SK-N-DZ (cell line): ENCODE measurements around the gene SEMA3E.
A peak's percentile ranks its signal among the peaks of the same experiment; 100 is the strongest.
"Not testable (repeated sequence)": the region's sequence is repeated elsewhere in the genome, so short reads cannot be mapped to it uniquely, and the experiment has no call there.

Experiments
- DNase-seq: peaks from one replicate; pipeline ENCODE4 v3.0.0-alpha.2; 2015; ENCODE audit warnings: low spot score

SEMA3E gene

DNA sequence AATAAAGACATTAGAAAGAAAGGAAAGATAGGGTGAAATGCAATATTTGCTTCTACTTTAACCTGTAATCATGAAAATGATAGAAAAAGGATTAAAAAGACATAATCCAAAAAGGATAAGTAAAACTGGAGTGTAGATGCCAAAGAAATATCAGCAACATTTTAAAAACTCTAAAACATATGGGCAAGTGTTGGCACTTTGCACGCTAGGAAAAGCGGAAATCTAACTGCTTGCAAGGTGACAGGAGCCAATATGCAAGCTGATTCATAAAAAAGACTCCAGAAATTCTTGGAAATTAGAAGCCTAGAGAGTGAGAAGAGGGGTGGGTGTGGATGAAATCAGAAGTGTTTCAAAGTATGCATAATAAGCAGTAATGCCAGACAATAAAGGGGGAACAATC is 161.1 kb downstream of the SEMA3E start:
- DNase-seq: no peak

DNA sequence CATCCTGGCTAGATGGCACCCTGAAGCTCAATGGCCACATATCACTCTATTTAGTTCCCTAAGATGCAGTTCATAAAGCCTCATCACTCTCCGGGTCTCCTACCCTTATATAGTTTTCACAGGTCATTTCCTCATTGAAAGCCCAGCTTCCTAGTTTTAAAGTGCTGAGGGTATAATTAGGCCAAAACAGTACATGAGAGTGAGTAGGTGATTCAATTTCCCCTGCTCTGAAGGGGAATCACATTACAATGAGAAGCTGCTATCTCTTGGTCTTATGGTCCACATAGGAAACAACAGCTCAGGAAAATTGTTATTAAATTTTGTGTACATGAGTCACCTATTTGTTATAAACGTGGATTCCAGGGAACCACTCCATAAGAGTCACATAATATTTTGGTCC is 162.0 kb downstream of the SEMA3E start:
- DNase-seq: peak; percentile 26

DNA sequence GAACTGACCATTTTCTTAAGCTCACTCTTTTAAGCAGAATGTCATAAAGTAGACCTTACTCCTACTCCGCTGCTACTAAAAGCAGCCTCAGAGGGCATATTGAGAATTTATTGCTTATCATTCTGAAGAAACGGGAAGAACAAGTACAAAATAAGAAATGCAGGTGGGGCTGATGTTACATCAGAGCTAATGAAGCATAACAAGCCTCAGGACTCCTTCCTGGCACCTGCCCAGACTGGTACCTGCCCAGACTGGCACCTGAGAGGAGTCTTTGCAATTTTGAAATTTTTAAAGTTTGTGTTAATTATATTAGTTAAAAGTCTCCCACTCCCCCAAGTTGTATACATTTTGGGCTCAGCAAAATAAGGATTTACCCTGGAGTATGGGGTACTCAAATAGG is 162.4 kb downstream of the SEMA3E start:
- no peak for DNase-seq

DNA sequence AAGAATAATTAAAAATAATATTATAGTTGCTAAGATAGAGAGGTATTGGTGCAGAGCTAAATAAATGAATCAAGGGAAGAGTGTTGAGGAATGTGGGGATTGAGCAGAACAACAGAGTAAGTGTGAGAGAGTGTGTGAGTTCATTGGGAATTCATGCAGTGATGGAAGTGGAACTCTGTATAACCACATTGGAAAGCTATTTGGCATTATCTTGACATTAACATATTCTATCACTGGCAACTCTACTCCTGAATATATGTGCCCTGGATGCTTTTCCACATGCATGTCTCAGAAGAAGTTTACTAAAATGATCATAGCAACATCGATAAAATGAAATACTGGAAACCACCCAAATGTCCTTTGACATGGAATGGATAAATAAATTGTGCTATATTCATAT is 164.1 kb downstream of the SEMA3E start:
- no peak for DNase-seq

DNA sequence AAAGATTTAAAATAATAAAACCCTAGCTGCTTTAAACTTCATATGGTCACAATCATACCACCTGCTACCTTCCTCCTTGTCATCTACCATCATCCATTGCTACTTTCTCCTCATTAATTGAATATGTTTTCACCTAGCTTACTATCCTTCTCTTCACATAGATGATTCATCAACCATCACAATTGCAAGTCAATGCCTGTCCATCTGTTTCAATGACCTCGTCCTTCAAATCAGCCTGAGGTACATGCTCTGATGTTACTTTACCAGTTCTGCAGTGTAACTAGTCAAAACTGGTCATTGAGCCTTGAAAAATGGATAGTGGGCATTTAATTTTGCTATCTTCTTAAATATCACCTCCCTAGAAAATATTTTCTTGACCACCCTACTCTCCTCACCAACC is 164.7 kb downstream of the SEMA3E start:
- DNase-seq: no peak

DNA sequence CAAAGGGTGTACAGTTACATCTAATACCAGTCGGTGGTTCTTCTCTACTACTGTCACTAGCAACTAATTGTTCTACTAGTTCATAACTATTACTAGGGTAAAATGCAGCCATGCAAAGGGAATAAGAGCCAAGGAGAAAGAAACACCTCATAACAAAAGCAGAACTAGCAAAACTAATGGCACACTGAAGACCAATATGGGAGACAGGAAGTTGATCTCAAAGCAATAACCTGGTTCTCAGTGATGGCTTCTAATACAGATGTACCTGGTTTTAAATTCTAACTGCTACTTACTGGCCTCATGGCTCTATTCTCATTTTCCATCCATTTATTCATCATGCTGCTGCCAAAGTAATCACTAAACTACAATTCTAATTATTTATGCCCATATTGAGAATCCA is 170.3 kb downstream of the SEMA3E start:
- DNase-seq: no peak

DNA sequence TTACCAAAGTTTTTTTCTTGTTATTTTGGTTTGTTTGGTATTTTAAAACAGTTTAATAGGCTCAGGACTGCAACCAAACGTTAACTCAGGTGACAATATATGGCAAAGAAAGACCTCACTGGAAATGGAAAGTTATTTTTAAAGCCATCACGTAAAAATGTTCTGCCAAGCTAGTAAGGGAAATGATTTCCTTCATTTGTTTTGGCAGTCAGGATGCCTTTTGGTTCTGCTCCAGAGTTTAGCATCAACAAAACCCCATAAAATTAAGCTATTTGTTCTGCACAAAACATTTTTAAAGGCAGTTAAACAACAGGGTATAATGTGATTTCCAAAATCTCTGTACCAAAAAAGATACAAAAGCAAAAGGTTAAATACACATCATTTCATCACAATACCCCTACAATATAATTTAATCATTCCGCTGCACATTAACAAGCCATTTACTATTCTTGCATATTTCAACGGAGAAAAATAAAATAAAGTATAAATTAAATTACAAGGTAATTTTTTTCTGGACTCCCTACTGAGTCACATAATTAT is 172.4 kb downstream of the SEMA3E start:
- DNase-seq: no peak

DNA sequence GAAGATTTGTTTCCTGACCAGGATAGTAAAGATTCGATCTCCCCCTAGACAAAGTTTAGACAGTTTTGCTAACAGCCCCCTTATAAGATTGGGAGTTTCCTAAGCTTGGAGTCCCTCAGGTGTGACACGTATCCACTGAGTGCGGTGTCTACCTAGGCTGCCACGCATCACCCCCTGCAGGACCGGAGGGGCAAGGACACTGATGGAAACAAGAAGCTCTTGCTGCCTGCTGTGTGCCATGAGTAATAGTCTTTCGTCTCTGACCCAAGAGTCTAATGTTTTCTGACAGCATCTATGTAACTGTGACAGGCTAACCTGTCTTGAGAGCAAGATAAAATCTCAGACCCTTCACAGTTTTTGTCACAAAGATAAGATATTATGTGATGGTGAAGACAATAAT is 173.5 kb downstream of the SEMA3E start:
- DNase-seq: peak; percentile 28

DNA sequence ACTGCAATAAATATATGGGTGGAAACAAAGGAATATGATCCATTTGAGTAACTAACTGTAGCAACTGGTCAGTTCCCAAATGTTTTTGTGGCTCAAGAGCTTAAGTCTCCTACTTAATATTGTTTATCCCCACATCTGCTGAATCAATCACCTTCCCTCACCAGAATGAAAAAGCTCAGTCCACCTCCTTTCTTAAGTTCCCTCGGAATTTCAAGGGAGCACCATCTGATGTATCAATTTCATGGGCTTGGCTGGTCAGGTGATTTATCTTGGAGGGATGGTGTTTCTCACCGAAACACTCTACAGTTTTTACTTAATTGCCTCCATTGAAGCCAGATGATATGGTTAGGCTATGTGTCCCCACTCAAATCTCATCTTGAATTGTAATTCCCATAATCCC is 176.6 kb downstream of the SEMA3E start:
- no peak for DNase-seq

DNA sequence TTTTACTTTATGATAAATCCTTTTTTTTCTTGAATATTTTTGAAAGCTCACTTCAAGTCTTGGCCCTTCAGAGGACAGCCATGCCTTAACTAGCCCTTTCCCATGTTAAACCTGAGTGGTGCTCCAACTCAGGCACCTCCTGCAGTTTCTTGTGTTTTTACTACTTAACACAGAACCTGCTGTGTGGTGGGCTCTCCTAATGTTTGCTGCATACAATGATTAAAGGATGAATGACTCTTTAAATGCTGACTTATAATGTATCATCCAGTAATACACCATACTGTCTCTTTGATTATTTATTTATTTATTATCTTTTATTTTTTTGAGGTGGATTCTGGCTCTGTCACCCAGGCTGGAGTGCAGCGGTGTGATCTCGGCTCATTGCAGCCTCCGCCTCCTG is 179.4 kb downstream of the SEMA3E start:
- no peak for DNase-seq

DNA sequence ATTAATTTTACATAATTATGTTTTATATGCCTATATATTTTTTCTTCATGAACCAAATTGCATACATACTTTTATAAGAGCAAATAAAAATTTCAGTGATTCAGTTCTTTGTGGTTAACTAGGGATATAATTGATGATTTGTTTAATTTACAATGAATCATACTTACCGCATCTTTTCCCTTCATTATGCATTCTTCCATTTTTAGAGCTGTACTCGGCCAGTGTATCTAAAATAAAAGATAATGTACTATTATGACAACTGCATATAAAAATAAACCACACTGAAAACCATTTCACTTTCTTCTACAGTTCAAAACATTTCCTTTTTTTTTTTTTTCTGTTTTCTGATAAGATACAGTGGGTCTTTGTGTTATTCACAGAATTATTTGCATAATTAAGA is 179.9 kb downstream of the SEMA3E start:
- no peak for DNase-seq

DNA sequence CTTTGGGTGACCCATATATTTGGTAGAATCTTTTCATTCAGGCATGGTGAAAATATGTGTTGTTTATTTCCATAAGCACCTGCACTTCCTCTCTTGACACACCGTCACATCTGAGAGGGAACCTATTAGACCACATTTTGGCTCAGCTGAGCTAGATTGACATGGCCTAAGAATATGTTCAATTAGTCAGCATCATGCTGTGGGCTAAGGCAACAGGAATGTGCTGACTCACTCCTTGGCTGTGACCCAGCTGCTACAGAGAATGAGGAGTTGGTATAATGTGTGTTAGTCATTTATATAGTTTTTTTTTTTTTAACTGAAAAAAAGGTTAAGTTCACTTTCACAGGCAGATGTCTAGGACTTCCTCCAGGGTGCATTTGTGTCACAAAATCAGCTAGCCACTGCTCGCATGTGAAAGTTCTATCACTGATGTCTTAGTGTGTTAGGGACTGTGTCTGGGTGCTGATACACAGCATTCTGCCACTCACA is 180.6 kb downstream of the SEMA3E start:
- peak; percentile 30 for DNase-seq

DNA sequence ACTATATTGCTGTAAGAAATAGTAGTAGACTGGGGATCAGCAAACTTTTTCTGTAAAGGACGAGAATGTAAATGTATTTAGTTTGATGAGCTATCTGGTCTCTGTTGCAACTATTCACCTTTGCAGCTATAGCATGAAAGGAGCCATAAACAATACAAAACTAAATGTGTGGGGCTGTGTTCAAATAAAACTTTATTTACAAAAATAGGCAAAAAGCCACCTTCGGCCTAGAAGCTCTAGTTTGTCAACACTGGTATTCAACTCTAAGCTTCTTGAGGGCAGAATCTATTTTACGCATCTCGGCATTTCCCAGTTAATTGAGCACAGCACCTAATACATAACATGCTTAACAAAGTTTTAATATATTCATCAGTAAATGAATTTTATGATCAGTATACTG is 181.4 kb downstream of the SEMA3E start:
- DNase-seq: no peak

DNA sequence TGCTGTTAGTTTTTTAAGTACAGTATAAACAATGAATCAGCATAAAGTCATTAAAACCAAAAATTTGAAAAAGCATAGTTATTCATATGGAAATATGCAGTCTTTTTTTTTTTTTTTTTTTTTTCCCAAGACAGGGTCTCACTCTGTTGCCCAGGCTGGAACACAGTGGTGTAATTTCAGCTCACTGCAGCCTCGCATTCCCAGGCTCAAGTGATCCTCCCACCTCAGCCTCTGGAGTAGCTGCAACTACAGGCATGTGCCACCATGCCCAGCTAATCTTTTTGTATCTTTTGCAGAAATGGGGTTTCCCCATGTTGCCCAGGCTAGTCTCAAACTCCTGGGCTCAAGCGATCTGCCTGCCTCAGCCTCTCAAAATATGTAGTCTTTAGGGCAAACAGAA is 182.0 kb downstream of the SEMA3E start:
- no peak for DNase-seq

DNA sequence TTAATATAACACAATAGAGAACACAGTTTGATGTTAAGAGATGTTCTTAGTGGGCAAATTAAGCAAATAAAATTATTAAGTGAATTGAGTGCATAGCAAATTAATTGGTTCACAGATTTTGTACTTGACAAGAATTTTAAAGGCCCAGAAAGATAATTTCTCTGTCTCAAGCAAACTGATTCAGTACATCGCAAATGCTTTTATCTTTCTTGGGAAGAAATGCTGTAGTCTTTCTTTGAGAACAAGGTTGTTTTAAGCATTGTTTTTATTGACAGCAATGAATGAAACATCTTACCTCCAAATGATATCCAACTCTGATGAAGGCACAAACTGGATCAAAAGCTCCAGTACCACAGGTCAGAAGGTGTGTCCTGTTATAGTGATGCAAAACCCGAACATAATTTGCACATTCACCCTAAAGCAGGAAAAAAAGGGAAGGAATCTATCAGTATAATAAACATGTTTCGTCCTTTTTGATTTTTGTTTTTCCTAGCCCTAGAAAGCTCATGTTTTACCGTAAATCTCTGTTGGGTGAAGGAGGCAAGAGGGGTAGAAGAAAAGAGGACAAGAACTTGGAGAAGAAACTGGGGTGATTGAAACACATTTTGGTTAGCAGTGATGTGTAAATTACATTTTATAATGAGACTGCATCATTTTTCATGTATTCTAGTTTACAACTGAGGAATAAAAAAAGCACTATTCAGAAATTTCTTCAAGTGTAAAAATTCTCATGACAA is 182.6 kb downstream of the SEMA3E start:
- DNase-seq: no peak

DNA sequence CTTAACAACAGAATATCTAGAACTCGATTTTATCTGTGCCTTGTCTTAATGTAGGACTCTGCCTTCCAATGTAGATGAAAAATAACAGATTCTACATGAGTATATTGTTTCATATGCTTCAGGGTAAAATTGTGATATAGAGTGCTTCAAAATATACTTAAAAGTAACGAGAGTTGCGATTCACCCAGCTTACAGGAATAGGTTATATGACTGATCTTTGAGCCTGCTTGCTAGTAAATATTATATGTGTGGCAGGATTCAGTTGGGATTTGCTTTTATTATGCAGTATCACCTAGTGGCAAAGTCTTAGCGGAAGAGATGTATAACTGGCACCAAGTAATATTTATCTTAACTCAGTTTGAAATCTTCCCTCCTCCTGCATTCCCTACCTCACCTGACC is 183.3 kb downstream of the SEMA3E start:
- no peak for DNase-seq

DNA sequence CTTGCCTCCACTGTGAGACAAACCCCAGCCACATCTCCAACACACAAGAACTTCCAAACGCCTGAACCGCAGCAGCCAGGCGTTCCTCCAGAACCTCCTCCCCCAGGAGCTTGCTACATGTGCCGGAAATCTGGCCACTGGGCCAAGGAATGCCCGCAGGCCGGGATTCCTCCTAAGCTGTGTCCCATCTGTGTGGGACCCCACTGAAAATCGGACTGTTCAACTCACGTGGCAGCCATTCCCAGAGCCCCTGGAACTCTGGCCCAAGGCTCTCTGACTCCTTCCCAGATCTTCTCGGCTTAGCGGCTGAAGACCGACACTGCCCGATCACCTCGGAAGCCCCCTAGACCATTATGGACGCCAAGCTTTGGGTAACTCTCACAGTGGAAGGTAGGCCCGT is 187.1 kb downstream of the SEMA3E start:
- DNase-seq: not testable (repeated sequence)

DNA sequence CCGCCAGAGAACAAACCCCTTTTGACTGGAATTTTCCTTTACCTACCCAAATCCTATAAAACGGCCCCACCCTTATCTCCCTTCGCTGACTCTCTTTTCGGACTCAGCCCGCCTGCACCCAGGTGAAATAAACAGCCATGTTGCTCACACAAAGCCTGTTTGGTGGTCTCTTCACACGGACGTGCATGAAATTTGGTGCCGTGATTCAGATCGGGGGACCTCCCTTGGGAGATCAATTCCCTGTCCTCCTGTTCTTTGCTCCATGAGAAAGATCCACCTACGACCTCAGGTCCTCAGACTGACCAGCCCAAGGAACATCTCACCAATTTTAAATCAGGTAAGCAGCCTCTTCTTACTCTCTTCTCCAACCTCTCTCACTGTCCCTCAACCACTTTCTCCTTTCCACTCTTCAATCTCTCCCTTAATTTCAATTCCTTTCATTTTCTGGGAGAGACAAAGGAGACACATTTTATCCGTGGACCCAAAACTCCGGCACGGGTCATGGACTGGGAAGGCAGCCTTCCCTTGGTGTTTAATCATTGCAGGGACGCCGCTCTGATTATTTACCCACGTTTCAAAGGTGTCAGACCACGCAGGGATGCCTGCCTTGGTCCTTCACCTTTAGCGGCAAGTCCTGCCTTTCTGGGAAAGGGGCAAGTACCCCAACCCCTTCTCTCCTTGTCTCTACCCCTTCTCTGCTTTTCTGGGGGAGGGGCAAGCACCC is 188.8 kb downstream of the SEMA3E start:
- not testable (repeated sequence) for DNase-seq

DNA sequence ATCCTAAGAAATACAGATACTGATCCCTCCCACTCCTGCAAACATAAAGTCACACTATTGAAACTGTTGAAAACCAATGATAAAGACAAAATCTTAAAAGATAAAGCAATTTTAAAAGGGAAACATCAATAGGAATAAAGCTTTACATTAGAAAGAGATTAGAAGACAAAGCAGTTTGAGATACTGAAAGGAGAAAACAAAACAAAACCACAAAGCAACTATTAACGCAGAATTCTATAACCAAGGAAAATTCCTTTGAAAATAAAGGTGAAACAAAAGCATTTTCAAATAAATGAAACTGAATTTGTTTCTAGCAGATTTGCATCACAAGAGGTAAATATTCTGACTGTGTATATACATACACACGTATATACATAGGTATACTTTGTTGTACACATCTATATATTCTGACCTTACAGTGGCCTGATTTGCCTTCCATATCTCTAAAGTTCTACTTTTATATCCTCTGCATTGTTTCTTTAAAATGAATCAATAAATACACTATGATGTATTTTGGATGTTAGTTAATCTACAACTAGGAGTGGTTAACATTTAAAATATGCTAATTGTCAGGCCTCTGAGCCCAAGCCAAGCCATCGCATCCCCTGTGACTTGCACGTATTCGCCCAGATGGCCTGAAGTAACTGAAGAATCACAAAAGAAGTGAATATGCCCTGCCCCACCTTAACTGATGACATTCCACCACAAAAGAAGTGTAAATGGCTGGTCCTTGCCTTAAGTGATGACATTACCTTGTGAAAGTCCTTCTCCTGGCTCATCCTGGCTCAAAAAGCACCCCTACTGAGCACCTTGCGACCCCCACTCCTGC is 189.6 kb downstream of the SEMA3E start:
- DNase-seq: not testable (repeated sequence)

DNA sequence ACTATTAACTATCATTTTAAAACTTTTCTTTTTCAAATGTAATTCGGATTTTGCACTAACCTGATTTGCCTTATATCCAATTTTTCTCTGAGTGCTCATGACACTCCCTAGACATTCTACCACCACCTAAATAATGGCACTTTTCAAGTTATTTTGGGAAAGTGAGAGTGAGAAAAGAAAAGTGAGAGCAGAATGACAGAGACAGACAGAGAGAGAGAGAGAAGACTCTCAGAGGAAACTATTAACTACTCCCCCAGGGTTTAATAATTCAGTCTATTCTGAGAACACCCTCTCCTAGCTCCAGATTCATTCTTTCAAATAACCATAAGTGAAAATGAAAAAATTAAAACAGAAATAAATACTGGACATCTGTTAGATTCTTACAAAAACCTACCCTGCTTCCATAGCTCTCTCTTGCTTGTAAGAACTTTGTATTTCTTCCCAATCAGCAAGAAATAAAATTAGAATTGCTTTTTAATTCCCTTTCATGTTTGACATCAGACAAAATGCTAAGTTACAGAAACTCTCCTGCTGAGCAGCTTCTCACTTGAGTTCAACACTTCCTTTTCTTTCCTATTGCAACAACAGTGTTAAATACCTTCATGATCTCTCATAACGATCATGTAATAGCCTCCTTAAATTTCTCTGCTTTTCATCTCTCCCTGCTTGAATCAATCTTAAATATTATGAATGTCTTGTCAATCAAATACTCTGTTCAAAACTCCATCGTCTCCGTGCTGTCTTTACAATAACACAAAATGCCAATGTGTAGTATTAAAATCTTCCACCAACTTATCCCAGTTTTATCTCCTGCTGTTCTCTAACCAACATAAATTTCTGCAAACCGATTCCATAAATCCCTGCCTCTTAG is 191.7 kb downstream of the SEMA3E start:
- no peak for DNase-seq

DNA sequence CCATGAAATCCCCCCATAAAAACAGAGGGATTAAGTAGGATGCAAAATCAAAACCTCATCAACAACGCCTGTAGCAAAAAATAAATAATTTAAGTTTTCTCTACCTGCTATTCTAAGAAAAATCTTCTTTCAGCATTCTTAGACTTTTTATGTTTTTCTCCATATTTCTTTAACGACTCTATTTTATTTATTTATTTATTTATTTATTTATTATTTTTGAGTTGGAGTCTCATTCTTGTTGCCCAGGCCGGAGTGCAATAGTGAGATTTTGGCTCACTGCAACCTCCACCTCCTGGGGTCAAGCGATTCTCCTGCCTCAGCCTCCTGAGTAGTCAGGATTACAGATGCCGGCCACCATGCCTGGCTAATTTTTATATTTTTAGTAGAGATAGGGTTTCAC is 192.5 kb downstream of the SEMA3E start:
- DNase-seq: no peak
